Measurements from ENCODE around the gene RAB3IL1. TPM values are rescaled to one million over a fixed set of nuclear protein-coding genes. Genes with fewer than 3 reads are reported as not detected.

Gene RAB3IL1
- total RNA-seq, 1 donor from 2014 or later = 44.2 TPM

- Mint-ChIP-seq H3K4me1 (ENCODE audit: unreplicated experiment) (peaks cover 16% of the 10 kb centered on the region), H3K27me3 (ENCODE audit: unreplicated experiment) (no peaks in the 10 kb centered on the region), H3K9me3 (ENCODE audit: unreplicated experiment) (no peaks in the 10 kb centered on the region), H3K4me3 (ENCODE audit: unreplicated experiment) (no peak overlapping the region), H3K36me3 (ENCODE audit: unreplicated experiment) (peaks cover 11% of the 10 kb centered on the region), H3K27ac (ENCODE audit: unreplicated experiment) (no peak overlapping the region)
- no peak for TF ChIP-seq CTCF (IDR thresholded peaks at IDR 0.05)
- peak; percentile 77 for DNase-seq (ENCODE audit: extremely low spot score, unreplicated experiment)
Observed at GRCh38 chr11:61866231-61866957, 51.0 kb downstream of the RAB3IL1 start.

- no peak for TF ChIP-seq CTCF (IDR thresholded peaks at IDR 0.05)
- no peak overlapping the region for H3K27ac Mint-ChIP-seq (ENCODE audit: unreplicated experiment)
- no peaks in the 10 kb centered on the region for H3K9me3 Mint-ChIP-seq (ENCODE audit: unreplicated experiment)
- peak; percentile 80 for DNase-seq (ENCODE audit: extremely low spot score, unreplicated experiment)
- peaks cover 5% of the 10 kb centered on the region for H3K4me1 Mint-ChIP-seq (ENCODE audit: unreplicated experiment)
- H3K36me3 Mint-ChIP-seq (ENCODE audit: unreplicated experiment) = peaks cover 14% of the 10 kb centered on the region
- no peak overlapping the region for H3K4me3 Mint-ChIP-seq (ENCODE audit: unreplicated experiment)
- no peaks in the 10 kb centered on the region for H3K27me3 Mint-ChIP-seq (ENCODE audit: unreplicated experiment)
Observed at GRCh38 chr11:61864814-61865775, 52.3 kb downstream of the RAB3IL1 start.

- Mint-ChIP-seq H3K4me1 (ENCODE audit: unreplicated experiment) (no peaks in the 10 kb centered on the region), H3K9me3 (ENCODE audit: unreplicated experiment) (no peaks in the 10 kb centered on the region), H3K4me3 (ENCODE audit: unreplicated experiment) (no peak overlapping the region), H3K27ac (ENCODE audit: unreplicated experiment) (no peak overlapping the region), H3K36me3 (ENCODE audit: unreplicated experiment) (peaks cover 28% of the 10 kb centered on the region), H3K27me3 (ENCODE audit: unreplicated experiment) (no peaks in the 10 kb centered on the region)
- no peak for TF ChIP-seq CTCF (IDR thresholded peaks at IDR 0.05)
- DNase-seq (ENCODE audit: extremely low spot score, unreplicated experiment) = no peak
Observed at GRCh38 chr11:61863548-61864081, 53.8 kb downstream of the RAB3IL1 start.

GRCh38 chr11:61862714-61863547 lies 54.4 kb downstream of the RAB3IL1 start:
- TF ChIP-seq CTCF (IDR thresholded peaks at IDR 0.05) = no peak
- peak; percentile 83 for DNase-seq (ENCODE audit: extremely low spot score, unreplicated experiment)
- H3K36me3 Mint-ChIP-seq (ENCODE audit: unreplicated experiment) = peaks cover 28% of the 10 kb centered on the region
- H3K4me3 Mint-ChIP-seq (ENCODE audit: unreplicated experiment) = no peak overlapping the region
- no peaks in the 10 kb centered on the region for H3K9me3 Mint-ChIP-seq (ENCODE audit: unreplicated experiment)
- no peaks in the 10 kb centered on the region for H3K27me3 Mint-ChIP-seq (ENCODE audit: unreplicated experiment)
- no peak overlapping the region for H3K27ac Mint-ChIP-seq (ENCODE audit: unreplicated experiment)
- H3K4me1 Mint-ChIP-seq (ENCODE audit: unreplicated experiment) = no peaks in the 10 kb centered on the region

Measured in osteocyte (in vitro differentiated cells).